Liver (tissue), 9 donors: ENCODE measurements around the gene PROKR1. TPM values are rescaled to one million over a fixed set of nuclear protein-coding genes. Genes with fewer than 3 reads are reported as not detected.

Experiments
- DNase-seq: peaks from one replicate; pipeline ENCODE4 v3.0.0-alpha.2; 2017; ENCODE audit warnings: low spot score
- H3K27ac ChIP-seq, 2 donors: one replicate each; pipeline ENCODE4 v1.7.0; 2013; ENCODE audit warnings: inconsistent platforms in 2 of 2, low read length in 2 of 2, control low read depth in 1 of 2, low read depth in 1 of 2, mild to moderate bottlenecking in 1 of 2
- H3K27me3 ChIP-seq, 4 donors: one replicate each; pipeline versions ENCODE4 v1.6.1 to v1.7.0; 2013; ENCODE audit warnings: low read length in 3 of 4, inconsistent platforms in 1 of 4, mild to moderate bottlenecking in 1 of 4, moderate library complexity in 1 of 4; ENCODE audit not compliant: control insufficient read depth in 4 of 4, insufficient read depth in 4 of 4
- H3K36me3 ChIP-seq, 4 donors: one replicate each; pipeline versions ENCODE4 v1.6.1 to v1.7.0; 2013; ENCODE audit warnings: low read length in 3 of 4, mild to moderate bottlenecking in 3 of 4, low read depth in 1 of 4, moderate library complexity in 1 of 4; ENCODE audit not compliant: control insufficient read depth in 4 of 4, insufficient read depth in 3 of 4
- H3K4me1 ChIP-seq, 4 donors: one replicate each; pipeline versions ENCODE4 v1.6.1 to v1.7.0; 2013; ENCODE audit warnings: low read length in 3 of 4, mild to moderate bottlenecking in 3 of 4, moderate library complexity in 1 of 4; ENCODE audit not compliant: control insufficient read depth in 4 of 4, insufficient read depth in 4 of 4
- H3K4me3 ChIP-seq, 3 donors: one replicate each; pipeline versions ENCODE4 v1.6.1 to v1.7.0; 2013; ENCODE audit warnings: low read length in 3 of 3, control low read depth in 1 of 3, low read depth in 1 of 3, mild to moderate bottlenecking in 1 of 3
- H3K9ac ChIP-seq, 2 donors: one replicate each; pipeline ENCODE4 v1.7.0; 2013; ENCODE audit warnings: low read length in 2 of 2, mild to moderate bottlenecking in 2 of 2, moderate library complexity in 2 of 2, control low read depth in 1 of 2, low read depth in 1 of 2
- H3K9me3 ChIP-seq, 4 donors: one replicate each; pipeline versions ENCODE4 v1.6.1 to v1.7.0; 2013; ENCODE audit warnings: low read length in 3 of 4; ENCODE audit not compliant: control insufficient read depth in 4 of 4
- EGR1 ChIP-seq, 2 donors: IDR thresholded peaks; 2 replicates each; pipeline ENCODE4 v1.6.1; 2016 to 2018; ENCODE audit warnings: antibody characterized with exemption in 2 of 2, low read depth in 2 of 2
- FOXA1 ChIP-seq: IDR thresholded peaks from 2 replicates; pipeline ENCODE4 v1.6.1; 2016; ENCODE audit warnings: antibody characterized with exemption
- FOXA2 ChIP-seq: IDR thresholded peaks from 2 replicates; pipeline ENCODE4 v1.6.1; 2016; ENCODE audit warnings: antibody characterized with exemption
- GABPA ChIP-seq, 2 donors: IDR thresholded peaks in 1 of 2; conservative IDR thresholded peaks in 1 of 2; 2 replicates each; pipeline ENCODE4 v1.6.1; 2016; ENCODE audit warnings: antibody characterized with exemption in 2 of 2, mild to moderate bottlenecking in 1 of 2, moderate library complexity in 1 of 2
- HNF4A ChIP-seq, 2 donors: conservative IDR thresholded peaks; 2 replicates each; pipeline ENCODE4 v1.6.1; 2016; ENCODE audit warnings: antibody characterized with exemption in 2 of 2, mild to moderate bottlenecking in 2 of 2
- HNF4G ChIP-seq: IDR thresholded peaks from 2 replicates; pipeline ENCODE4 v1.6.1; 2016; ENCODE audit warnings: antibody characterized with exemption
- JUND ChIP-seq, 2 donors: IDR thresholded peaks; 2 replicates each; pipeline ENCODE4 v1.6.1; 2016; ENCODE audit warnings: antibody characterized with exemption in 2 of 2
- NR2F2 ChIP-seq: IDR thresholded peaks from 2 replicates; pipeline ENCODE4 v1.6.1; 2016; ENCODE audit warnings: antibody characterized with exemption
- RAD21 ChIP-seq, 2 donors: IDR thresholded peaks; 2 replicates each; pipeline ENCODE4 v1.6.1; 2016; ENCODE audit warnings: antibody characterized with exemption in 2 of 2, mild to moderate bottlenecking in 2 of 2
- RXRA ChIP-seq, 2 donors: IDR thresholded peaks; 2 replicates each; pipeline ENCODE4 v1.6.1; 2017 to 2018; ENCODE audit warnings: antibody characterized with exemption in 2 of 2, mild to moderate bottlenecking in 1 of 2
- SP1 ChIP-seq: IDR thresholded peaks from 2 replicates; pipeline ENCODE4 v1.6.1; 2018; ENCODE audit warnings: antibody characterized with exemption, mild to moderate bottlenecking
- TAF1 ChIP-seq: conservative IDR thresholded peaks from 2 replicates; pipeline ENCODE4 v1.6.1; 2016; ENCODE audit warnings: antibody characterized with exemption, mild to moderate bottlenecking
- YY1 ChIP-seq: IDR thresholded peaks from 2 replicates; pipeline ENCODE4 v1.6.1; 2016; ENCODE audit warnings: antibody characterized with exemption, mild to moderate bottlenecking
- ZBTB33 ChIP-seq: IDR thresholded peaks from 2 replicates; pipeline ENCODE4 v1.6.1; 2016; ENCODE audit warnings: antibody characterized with exemption
- WGBS: extraction: QIAGEN DNeasy Blood & Tissue Kit; methylation state at CpG from one replicate; pipeline ENCODE4 v1.1.7; 2013; 5-methylcytosine and 5-hydroxymethylcytosine counted together
- polyA plus RNA-seq, 2 donors: library from polyadenylated mRNA; stranded (reverse) in 1 of 2; unstranded in 1 of 2; fragments of 200-250 nt in 1 of 2; fragments of >200 nt in 1 of 2; fragmentation: Nextera tagmentation in 1 of 2; extraction: Ambion mirVana in 1 of 2; gene quantifications; one replicate each; pipeline versions ENCODE4 v1.2.1 to v1.2.3, GENCODE V29; 2013 to 2015
- total RNA-seq, 2 donors: library from RNA; depleted of rRNA; stranded (reverse); fragments of >200 nt; gene quantifications; one replicate each; pipeline ENCODE4 v1.2.3, GENCODE V29; 2014
- TF ChIP-seq, protein P1 (sequence below): fragments of 150-350 bp; IDR thresholded peaks from 2 replicates; pipeline ENCODE4 v1.5.1; 2017; ENCODE audit warnings: improper control_type of control experiment, low read depth, low read length; ENCODE audit not compliant: missing input control
- TF ChIP-seq, protein P2 (sequence below): IDR thresholded peaks from 2 replicates; pipeline ENCODE4 v1.6.1; 2016; ENCODE audit warnings: antibody characterized with exemption
- TF ChIP-seq, protein P3 (sequence below): IDR thresholded peaks from 2 replicates; pipeline ENCODE4 v1.6.1; 2016; ENCODE audit warnings: antibody characterized with exemption
- TF ChIP-seq, protein P4 (sequence below): IDR thresholded peaks from 2 replicates; pipeline ENCODE4 v1.6.1; 2016; ENCODE audit warnings: antibody characterized with exemption, mild to moderate bottlenecking
- donor health status: healthy.
- donor health status: healthy.
- donor health status: healthy.
- donor health status: healthy.
- donor health status: healthy.

PROKR1 gene
- total and polyA plus RNA-seq, 4 donors: 0.02 to 0.05 TPM; not detected in 2

DNA sequence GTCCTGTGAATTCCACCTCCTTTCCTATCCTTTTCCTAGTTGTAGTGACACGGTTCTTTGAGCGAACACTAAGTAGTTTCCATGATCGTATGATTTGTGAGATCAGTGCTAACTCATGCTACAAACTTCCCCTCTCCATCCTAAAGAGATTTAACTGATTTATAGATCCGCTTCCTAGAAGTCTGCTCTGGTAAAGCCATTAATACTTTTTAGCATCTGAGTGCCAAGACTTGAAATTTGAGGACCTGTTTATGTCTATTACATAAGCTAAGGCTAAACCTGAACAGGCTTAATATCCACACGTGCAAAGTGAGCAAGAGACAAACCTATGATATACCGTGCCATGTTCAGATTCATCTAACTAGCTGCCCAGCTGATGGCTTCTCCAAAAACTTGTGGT is 14.9 kb downstream of the PROKR1 start:
- DNase-seq: no peak
- H3K9me3 ChIP-seq: no peaks in the 10 kb centered on the region
- no peak overlapping the region for H3K4me3 ChIP-seq
- H3K27ac ChIP-seq: no peak overlapping the region
- no peaks in the 10 kb centered on the region for H3K27me3 ChIP-seq
- TF ChIP-seq, protein P1, sequence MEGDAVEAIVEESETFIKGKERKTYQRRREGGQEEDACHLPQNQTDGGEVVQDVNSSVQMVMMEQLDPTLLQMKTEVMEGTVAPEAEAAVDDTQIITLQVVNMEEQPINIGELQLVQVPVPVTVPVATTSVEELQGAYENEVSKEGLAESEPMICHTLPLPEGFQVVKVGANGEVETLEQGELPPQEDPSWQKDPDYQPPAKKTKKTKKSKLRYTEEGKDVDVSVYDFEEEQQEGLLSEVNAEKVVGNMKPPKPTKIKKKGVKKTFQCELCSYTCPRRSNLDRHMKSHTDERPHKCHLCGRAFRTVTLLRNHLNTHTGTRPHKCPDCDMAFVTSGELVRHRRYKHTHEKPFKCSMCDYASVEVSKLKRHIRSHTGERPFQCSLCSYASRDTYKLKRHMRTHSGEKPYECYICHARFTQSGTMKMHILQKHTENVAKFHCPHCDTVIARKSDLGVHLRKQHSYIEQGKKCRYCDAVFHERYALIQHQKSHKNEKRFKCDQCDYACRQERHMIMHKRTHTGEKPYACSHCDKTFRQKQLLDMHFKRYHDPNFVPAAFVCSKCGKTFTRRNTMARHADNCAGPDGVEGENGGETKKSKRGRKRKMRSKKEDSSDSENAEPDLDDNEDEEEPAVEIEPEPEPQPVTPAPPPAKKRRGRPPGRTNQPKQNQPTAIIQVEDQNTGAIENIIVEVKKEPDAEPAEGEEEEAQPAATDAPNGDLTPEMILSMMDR: no peak
- TF ChIP-seq FOXA2 (no peak), RAD21 (IDR thresholded peaks at IDR 0.05) (no peak), ZBTB33 (no peak), HNF4G (no peak), EGR1 (IDR thresholded peaks at IDR 0.05; ENCODE audit: low read depth in 2 of 2) (no peak), TAF1 (no peak), NR2F2 (no peak), RXRA (IDR thresholded peaks at IDR 0.05) (no peak), FOXA1 (no peak), JUND (IDR thresholded peaks at IDR 0.05) (no peak), YY1 (no peak), GABPA (IDR thresholded peaks at IDR 0.05 in 1 of 2, conservative IDR thresholded peaks at IDR 0.05 in 1 of 2) (no peak)
- TF ChIP-seq, protein P2, sequence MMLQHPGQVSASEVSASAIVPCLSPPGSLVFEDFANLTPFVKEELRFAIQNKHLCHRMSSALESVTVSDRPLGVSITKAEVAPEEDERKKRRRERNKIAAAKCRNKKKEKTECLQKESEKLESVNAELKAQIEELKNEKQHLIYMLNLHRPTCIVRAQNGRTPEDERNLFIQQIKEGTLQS: no peak
- TF ChIP-seq, protein P3, sequence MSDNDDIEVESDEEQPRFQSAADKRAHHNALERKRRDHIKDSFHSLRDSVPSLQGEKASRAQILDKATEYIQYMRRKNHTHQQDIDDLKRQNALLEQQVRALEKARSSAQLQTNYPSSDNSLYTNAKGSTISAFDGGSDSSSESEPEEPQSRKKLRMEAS: no peak
- no peak overlapping the region for H3K9ac ChIP-seq
- 83% methylated on average over 6 of the region's 6 CpGs for WGBS
- H3K4me1 ChIP-seq: no peaks in the 10 kb centered on the region
- H3K36me3 ChIP-seq: no peaks in the 10 kb centered on the region

DNA sequence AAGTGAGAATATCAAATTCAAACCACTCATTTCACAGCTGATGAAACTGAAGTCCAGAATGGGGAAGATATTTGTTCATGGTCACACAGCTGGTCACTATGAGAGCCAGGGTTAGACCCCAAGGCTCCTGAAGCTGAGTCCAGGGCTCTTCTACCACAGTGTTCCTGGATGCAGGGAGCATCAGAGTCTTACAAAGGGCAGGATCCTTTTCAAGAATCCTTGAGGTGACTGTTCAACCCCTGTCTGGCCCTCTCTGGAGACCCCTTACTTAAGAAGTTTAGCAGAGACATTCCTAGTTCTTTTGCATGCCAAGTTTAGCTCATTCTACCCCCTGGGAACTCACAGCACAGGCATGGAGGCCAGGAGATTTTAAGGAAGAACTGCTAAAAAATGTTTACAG is 15.7 kb downstream of the PROKR1 start:
- no peak for TF ChIP-seq SP1
- TF ChIP-seq, protein P4, sequence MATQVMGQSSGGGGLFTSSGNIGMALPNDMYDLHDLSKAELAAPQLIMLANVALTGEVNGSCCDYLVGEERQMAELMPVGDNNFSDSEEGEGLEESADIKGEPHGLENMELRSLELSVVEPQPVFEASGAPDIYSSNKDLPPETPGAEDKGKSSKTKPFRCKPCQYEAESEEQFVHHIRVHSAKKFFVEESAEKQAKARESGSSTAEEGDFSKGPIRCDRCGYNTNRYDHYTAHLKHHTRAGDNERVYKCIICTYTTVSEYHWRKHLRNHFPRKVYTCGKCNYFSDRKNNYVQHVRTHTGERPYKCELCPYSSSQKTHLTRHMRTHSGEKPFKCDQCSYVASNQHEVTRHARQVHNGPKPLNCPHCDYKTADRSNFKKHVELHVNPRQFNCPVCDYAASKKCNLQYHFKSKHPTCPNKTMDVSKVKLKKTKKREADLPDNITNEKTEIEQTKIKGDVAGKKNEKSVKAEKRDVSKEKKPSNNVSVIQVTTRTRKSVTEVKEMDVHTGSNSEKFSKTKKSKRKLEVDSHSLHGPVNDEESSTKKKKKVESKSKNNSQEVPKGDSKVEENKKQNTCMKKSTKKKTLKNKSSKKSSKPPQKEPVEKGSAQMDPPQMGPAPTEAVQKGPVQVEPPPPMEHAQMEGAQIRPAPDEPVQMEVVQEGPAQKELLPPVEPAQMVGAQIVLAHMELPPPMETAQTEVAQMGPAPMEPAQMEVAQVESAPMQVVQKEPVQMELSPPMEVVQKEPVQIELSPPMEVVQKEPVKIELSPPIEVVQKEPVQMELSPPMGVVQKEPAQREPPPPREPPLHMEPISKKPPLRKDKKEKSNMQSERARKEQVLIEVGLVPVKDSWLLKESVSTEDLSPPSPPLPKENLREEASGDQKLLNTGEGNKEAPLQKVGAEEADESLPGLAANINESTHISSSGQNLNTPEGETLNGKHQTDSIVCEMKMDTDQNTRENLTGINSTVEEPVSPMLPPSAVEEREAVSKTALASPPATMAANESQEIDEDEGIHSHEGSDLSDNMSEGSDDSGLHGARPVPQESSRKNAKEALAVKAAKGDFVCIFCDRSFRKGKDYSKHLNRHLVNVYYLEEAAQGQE: no peak
- no peak for TF ChIP-seq JUND (IDR thresholded peaks at IDR 0.05)
- TF ChIP-seq EGR1 (IDR thresholded peaks at IDR 0.05; ENCODE audit: low read depth in 2 of 2): no peak
- TF ChIP-seq RXRA (IDR thresholded peaks at IDR 0.05): no peak
- TF ChIP-seq, protein P3: no peak
- TF ChIP-seq, protein P2: no peak
- no peak for TF ChIP-seq YY1
- TF ChIP-seq GABPA (IDR thresholded peaks at IDR 0.05 in 1 of 2, conservative IDR thresholded peaks at IDR 0.05 in 1 of 2): no peak
- no peak for TF ChIP-seq NR2F2
- TF ChIP-seq TAF1: no peak
- TF ChIP-seq, protein P1: no peak
- no peak for TF ChIP-seq HNF4A (conservative IDR thresholded peaks at IDR 0.05)
- TF ChIP-seq RAD21 (IDR thresholded peaks at IDR 0.05): no peak
- no peak for TF ChIP-seq FOXA1
- TF ChIP-seq HNF4G: no peak
- TF ChIP-seq ZBTB33: no peak
- no peak for TF ChIP-seq FOXA2
- DNase-seq: no peak
- Histone ChIP-seq H3K27ac (no peak overlapping the region), H3K27me3 (no peaks in the 10 kb centered on the region), H3K4me1 (no peaks in the 10 kb centered on the region), H3K4me3 (no peak overlapping the region), H3K36me3 (no peaks in the 10 kb centered on the region), H3K9ac (no peak overlapping the region), H3K9me3 (no peaks in the 10 kb centered on the region)
